Activated gamma-delta T cell treated with anti-CD3 and anti-CD28 coated beads, Interleukin-2, amount 50 U/mL, for 16 hours (primary cell): Measurements from ENCODE around the gene RBSN.

Experiments
- DNase-seq: peaks from one replicate; pipeline ENCODE4 v3.0.0-alpha.2; 2020; ENCODE audit warnings: low read depth

Gene RBSN

DNA sequence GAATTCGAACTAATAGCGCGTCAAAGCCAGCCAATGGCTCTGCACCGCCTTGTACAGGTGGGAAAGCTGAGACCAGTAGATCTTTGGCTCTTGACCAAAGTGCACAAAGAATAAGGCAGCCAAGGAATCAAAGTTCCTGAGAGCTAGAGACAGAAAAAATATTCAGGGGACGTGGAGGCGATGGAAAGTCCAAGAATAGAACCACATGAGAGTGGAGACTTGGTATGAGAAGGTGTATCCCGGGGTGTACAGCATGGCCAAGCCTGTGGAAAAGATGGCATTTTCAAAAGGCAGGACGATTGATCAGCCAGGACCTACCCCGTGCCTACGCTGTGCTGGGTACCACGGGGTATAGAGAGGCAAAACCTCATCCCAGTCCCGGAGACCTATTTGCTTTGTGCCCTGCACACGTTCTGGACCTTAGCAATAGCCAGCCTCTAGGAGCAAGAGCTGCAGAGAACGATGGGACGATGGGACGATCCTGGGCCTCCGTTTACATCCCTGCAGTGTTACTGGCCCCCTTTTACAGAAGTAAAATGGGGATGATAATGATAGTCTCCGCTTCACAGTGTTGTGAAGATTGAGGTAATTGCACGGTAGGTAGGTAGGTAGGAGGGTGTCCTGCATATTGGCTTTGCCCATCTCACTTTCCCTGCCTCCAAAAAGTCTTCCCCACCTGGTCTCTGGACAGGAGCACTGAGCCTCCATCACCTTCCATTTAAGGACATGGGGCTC, 583 bp upstream of the RBSN start:
- DNase-seq, result no peak

- peak; percentile 6 for DNase-seq
Measured at GRCh38 chr3:15097891-15098290, 1.1 kb downstream of the RBSN start.

GRCh38 chr3:15096046-15096445, 2.9 kb downstream of the RBSN start:
- DNase-seq, result no peak

- DNase-seq, result no peak
Measured at GRCh38 chr3:15094187-15094875, 4.6 kb downstream of the RBSN start.

DNA sequence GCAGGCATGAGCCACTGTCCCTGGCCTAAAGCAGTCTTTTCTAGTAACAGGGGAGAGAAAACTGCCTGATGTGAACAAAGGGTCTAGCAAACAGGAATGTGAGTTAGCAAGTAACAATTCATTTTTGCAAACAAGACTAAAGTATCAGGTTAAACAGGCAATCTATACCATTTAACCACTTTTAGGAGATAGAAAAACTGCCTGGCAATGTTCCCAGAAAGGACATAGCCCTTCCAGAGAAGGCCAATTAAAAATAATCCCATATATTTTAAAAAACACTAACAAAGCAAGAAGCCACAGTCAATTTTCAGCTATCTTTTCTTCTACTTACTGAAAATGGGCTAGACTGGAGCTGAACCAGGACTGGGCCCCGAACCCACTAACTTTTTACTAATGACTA, 6.3 kb downstream of the RBSN start:
- no peak for DNase-seq

DNA sequence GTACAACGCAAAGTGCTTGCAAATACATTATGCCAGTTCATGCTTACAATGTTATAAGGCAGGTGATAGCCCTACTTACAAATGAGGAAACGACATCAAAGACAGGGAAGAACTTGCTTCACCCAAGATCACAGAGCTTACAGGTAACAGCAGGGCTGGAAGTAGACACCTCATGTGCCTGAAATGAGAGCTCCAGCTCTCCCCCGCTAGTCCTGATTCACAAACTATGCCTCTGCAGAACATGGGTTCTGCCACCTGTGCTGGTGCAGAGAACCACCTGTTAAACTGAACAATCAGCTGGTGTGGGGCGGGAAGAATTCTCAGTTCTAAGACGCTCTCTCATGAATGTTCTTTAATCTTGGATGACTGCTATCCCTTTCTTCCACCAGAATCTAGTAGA, 7.4 kb downstream of the RBSN start:
- DNase-seq, result no peak

DNA sequence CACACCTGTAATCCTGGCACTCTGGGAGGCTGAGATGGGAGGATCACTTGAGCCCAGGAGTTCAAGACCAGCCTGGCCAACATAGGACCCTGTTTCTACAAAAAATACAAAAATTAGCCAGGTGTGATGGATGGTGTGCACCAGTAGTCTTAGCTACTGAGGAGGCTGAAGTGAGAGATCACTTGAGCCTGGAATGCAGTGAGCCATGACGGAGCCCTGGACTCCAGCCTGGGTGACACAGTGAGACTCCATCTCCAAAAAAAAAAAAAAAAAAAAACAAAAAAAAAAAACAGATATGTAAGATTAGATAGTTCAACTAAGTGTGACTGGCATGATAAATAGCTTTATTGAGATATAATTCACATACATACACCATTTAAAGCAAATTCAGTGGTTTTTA, 9.7 kb downstream of the RBSN start:
- DNase-seq, result no peak

DNA sequence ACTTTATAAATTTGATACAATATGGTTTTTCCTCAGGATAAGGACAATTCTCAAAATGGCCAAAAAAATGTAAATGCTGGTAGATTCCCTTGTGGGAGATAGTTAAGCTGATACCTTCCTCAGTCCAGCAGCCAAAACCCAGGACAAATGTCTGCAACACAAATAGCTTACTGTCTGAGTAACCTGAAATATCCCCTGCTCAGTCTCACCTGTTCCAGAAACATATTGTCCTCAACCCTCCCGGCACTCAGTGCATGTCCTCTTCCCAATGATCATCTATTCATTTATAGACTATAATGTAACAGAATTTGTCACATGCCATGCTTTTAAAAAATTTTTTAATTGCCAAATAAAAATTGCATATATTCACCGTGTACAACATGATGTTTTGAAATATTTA, 12.2 kb downstream of the RBSN start:
- DNase-seq, result no peak

- DNase-seq, result no peak
Measured at GRCh38 chr3:15086263-15086662, 12.7 kb downstream of the RBSN start.

DNA sequence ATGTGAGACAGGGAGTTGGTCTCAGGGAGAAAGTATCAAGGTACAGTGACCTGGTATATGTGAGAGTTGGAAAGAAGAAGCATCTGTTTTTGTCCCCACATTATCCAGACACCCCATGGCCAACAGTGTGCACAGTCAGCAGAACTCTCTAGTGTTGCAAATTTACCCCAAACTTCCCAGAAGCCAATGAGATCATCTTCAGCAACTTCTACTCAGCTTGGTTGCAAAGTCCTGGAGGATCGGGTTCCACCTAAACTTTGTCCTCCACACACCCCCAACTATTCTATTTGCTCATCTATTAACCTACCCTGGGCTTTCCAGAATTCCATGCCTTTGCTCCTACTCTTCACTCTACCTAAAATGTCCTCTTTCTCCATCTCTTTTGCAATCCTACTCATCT, 15.7 kb downstream of the RBSN start:
- no peak for DNase-seq

GRCh38 chr3:15081960-15082664, 16.8 kb downstream of the RBSN start:
- no peak for DNase-seq

GRCh38 chr3:15079091-15079490, 19.9 kb downstream of the RBSN start:
- no peak for DNase-seq

DNA sequence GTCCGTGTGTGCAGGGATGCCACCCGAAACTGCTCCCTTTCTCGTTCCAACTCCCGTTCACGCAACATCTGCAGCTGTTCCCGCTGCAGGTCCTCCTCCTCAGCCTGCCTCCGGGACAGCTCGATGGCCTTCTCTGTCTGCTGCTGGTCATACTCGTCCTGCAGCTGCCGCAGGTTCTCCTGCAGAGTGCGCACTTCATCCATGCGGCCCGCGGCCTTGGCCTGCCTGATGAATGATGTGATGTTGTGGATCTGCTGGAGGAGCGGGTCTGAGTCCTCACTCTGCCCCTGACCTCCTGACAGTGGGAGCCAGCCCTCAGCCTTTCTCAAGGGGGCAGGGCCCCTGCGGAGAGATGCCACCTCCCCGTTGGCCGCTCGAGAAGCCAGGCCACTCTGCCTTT, 24.4 kb downstream of the RBSN start:
- no peak for DNase-seq

DNA sequence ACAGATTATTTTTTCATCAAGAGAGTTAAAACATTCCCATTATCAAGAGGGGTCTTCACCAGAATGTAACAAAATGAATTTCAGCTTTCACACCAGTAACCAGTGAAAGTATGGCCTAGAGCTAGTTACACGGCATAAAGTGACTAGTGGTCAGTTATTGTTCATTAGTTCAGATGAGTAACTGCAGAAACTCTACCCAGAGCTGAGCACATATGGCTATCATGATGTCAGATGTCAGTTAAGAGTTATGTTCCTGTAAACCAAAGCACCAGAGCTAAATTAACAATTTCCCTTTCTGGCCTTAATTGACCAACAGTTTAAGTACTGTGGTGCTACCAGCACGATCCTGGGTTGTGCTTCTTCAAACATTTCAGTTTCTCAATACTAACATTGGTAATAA, 27.2 kb downstream of the RBSN start:
- DNase-seq, result no peak

GRCh38 chr3:15069441-15069840, 29.5 kb downstream of the RBSN start:
- no peak for DNase-seq

DNA sequence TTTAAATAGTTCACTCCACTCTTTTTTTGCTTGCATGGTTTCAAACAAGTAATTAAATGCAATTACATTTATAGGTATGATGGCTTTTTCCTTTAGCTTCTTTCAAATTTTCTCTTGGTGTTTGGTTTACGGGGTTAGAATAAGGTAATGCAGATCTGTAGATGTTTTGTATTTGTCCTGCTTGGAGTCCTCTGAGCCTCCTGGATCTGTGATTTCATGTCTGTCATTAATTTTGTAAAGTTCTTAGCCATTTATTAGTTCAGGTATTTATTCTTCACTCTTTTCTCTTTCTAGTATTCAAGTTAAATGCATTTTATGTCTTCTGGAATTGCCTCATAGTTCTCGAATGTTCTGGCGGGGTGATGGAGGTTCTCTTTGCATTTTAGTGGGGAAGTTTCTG, 32.5 kb downstream of the RBSN start:
- DNase-seq, result no peak

GRCh38 chr3:15065550-15066007, 33.4 kb downstream of the RBSN start:
- no peak for DNase-seq

GRCh38 chr3:15064835-15065549, 34.0 kb downstream of the RBSN start, which contains the start of gene MRPS25:
Gene MRPS25, minus strand, starts transcription at chr3:15065315. Its CDS starts 121 bp downstream, at chr3:15065194.
- DNase-seq, result peak; percentile 82

GRCh38 chr3:15064299-15064834, 34.6 kb downstream of the RBSN start:
- DNase-seq, result no peak

DNA sequence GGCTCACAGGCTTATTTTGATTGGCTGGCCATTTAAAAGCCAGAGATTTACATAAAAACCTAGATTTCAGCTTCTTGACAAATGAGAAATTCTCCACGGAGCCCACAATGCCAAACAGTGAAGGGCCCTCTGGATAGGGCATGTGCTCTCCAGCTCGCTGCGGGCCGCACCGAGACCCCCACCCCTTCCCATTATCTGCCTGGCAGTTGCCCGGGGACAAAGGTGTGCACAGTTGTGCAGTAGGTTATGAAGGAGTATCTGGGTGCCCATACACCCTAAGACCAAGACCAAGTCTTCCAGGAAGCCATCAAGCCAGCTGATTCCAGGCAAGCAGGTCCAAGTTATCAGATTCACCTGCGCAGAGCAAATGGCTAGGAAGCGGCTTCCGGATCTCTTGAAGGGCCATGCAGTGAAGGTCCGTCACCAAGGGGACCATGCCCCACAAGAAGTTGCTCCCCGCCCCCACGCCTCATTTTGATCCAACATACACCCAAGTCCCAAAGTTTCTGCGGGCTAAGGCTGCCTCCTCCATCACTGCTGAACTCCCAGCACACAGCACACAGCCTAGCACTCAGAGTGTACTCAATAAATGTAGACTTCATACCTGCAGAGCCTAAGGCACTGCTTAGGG, 35.2 kb downstream of the RBSN start:
- no peak for DNase-seq

- DNase-seq, result no peak
Measured at GRCh38 chr3:15063238-15063637, 35.7 kb downstream of the RBSN start.

- no peak for DNase-seq
Measured at GRCh38 chr3:15060029-15060428, 38.9 kb downstream of the RBSN start.
